Activated CD4-positive, alpha-beta T cell treated with anti-CD3 and anti-CD28 coated beads, Interleukin-2, amount 50 U/mL, for 16 hours (primary cell): ENCODE results near the gene ETFBKMT.
A peak's percentile ranks its signal among the peaks of the same experiment; 100 is the strongest.

ENCODE experiments used
- DNase-seq: peaks from one replicate; pipeline ENCODE4 v3.0.0-alpha.2; 2020

The ETFBKMT gene

DNA sequence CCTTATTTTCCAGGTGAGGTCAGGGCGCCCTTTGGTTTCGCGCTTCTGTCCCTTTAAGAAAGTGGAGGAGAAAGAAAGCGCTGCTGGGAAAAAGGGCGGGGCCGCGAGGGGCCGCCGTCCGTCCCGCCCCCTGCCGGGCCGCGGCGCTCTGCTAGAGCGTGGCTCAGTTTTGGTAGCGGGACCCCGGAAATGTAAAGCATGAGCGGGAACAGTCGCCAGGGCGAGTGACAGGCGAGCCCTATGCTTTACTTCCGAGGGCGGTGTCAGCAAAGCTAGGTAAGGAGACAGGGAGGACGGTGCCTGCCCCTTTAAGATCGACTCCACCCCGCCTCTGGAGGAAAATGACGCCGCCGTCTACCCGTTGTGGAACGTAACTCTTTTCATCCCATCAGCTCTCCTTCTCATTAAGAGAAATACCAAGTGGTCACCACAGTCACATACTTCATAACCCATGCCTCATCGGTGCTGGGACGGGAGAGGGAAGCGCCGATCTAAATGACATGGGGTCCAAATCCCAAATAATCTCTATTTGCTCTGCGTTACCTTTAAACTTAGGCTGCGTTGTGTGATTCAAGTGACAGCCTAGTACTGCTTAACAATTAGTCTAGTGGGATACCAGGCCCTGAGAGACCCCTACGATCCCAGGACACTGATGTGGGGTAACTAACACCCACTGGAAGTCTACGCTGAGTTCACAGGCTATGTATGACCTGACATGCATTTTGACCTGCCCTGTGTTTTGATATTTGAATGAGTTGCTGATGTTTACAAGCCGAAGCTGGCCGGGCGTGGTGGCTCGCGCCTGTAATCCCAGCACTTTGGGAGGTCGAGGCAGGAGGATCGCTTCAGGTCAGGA is at the start of gene ETFBKMT:
Gene ETFBKMT, plus strand, starts transcription at position 602 of the 856 bp plus-strand sequence. CDS start 2,266 bp downstream, outside the sequence.
- DNase-seq, result peak; percentile 98

GRCh38 chr12:31612819-31613218 is 46.7 kb upstream of the ETFBKMT start:
- no peak for DNase-seq

- DNase-seq, result no peak
Measured at GRCh38 chr12:31618228-31619025, 41.1 kb upstream of the ETFBKMT start.

DNA sequence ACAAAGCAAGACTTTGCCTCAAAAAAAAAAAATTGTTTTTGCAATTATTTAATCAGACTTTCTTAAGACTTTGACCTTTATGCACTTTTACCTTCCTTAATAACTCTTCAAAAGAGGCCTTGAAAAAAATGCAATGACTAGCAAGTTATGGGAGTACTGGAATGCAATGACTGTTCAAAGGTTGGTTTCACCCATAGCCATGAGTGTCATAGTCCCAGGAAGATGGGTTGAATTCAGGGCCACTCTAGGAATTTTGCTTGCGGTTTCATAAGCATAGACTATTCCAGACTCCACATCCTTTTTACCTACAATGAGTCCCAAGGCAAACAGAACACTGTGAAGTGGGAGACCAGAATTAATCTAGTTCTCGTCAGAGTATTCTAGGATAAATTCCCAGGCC is 39.2 kb upstream of the ETFBKMT start:
- DNase-seq, result no peak

- DNase-seq, result no peak
Measured at GRCh38 chr12:31622038-31622437, 37.5 kb upstream of the ETFBKMT start.

DNA sequence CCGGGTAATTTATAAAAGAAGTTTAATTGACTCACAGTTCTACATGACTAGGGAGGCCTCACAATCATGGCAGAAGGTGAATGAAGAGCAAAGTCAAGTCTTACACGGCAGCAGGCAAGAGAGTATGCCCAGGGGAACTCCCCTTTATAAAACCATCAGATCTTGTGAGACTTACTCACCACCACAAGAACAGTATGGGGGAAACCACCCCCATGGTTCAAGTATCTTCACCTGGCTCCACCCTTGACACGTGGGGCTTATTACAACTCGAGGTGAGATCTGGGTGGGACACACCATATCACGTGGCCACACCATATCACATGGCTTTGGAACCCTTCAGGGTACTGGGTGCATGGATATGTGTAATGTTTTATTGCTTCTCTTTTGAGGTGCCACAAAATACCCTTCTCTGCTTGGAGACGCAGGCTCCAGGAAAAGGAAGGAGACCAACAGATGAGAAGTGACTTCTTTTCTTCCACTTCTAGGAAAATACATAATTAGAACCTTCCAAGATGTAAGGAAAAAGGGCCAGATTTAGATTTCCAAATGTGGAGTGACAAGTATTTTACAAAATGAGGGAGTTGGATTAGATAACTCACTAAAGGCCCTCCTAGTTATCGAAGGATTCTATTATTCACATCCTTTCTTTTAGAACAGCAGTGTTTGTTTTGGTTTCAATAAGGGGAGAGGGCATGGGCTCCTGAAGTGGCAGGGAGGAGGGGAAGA is 33.1 kb upstream of the ETFBKMT start:
- no peak for DNase-seq

GRCh38 chr12:31627456-31628054 is 31.9 kb upstream of the ETFBKMT start:
- no peak for DNase-seq

GRCh38 chr12:31629756-31630732 is 29.4 kb upstream of the ETFBKMT start:
- no peak for DNase-seq

- no peak for DNase-seq
Measured at GRCh38 chr12:31631023-31631724, 28.3 kb upstream of the ETFBKMT start.

GRCh38 chr12:31631809-31632208 is 27.7 kb upstream of the ETFBKMT start:
- DNase-seq, result no peak

GRCh38 chr12:31633464-31633863 is 26.0 kb upstream of the ETFBKMT start:
- no peak for DNase-seq

GRCh38 chr12:31634620-31635019 is 24.9 kb upstream of the ETFBKMT start:
- no peak for DNase-seq

- no peak for DNase-seq
Measured at GRCh38 chr12:31641509-31642090, 17.9 kb upstream of the ETFBKMT start.

- DNase-seq, result no peak
Measured at GRCh38 chr12:31644536-31644935, 15.0 kb upstream of the ETFBKMT start.

GRCh38 chr12:31645924-31646323 is 13.6 kb upstream of the ETFBKMT start:
- DNase-seq, result no peak

DNA sequence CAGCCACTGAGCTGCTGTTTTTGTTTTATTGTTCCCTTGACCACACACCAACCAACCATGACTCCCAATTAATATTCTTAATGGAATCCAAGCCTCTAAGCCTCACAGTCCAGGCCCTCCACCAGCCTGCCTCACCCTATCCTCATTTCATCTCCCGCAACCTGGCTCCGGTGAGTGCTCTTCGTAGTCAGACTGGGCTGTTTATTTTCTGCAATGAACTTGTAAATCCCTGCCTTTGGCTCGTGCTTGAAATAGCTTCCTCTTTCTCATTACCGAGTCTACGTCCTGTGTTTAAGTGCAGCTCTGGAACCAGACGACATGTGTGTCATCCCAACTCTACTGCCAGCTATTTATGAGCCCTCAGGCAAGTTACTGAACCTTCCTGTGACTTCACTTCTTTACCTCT is 12.4 kb upstream of the ETFBKMT start:
- no peak for DNase-seq

GRCh38 chr12:31650918-31651317 is 8.6 kb upstream of the ETFBKMT start:
- no peak for DNase-seq

DNA sequence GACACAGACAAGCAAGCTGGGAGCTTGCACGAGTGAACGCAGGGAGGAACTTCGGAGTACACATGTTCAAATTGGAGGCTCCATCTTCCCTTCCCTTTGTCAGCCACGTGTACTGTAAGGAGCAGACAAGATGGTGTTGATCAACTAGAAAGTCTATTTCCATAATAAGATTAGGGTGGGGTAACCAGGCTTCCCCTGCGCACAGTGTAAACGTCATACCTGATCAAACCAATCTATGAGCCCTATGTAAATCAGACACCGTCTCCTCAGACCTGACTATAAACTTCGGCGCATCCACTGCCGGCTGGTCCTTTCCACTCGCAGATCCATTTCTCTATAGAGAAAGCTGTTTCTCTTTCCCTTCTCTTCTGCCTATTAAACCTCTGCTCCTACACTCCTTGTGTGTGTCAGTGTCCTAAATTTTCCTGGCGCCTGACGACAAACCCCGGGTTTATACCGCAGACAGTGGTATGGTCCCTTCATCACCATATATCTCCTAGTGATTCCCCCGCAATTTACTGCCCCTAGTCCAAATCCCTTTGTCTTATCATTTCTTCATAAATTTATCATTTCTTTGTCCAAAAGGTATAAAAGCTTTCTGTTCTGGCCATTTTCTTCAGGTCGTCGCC is 7.5 kb upstream of the ETFBKMT start:
- no peak for DNase-seq

GRCh38 chr12:31655208-31655607 is 4.3 kb upstream of the ETFBKMT start:
- no peak for DNase-seq

DNA sequence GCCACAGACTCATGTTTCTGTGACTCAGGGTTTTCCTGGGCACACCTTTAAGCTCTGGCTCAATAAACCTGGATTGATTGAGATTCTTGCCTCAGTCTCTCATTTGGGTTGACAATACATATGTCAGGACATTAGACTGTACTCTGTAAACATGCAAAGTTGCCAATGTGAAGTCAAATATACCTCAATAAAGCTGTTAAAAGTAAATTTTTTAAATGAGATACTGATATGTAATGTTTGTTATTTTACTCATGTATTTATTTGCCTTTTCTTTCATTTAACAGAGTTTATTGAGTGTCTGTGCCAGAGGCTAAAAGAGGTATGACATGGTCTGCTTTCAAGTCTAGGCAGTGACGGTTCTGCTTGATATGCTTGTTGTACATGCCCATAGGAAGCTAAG is 3.7 kb upstream of the ETFBKMT start:
- DNase-seq, result no peak
